GM12874 (cell line): ENCODE measurements around the gene DNAJB6.

Source experiments
- CTCF ChIP-seq: IDR thresholded peaks from 2 replicates; pipeline ENCODE4 v1.5.1; 2011; ENCODE audit warnings: low read depth, mild to moderate bottlenecking, control low read depth, low read length, moderate library complexity; ENCODE audit not compliant: insufficient read depth

The DNAJB6 gene

GRCh38 chr7:157297185-157297584 is 39.6 kb upstream of the DNAJB6 start:
- TF ChIP-seq CTCF = no peak

GRCh38 chr7:157299317-157299612 is 37.5 kb upstream of the DNAJB6 start:
- TF ChIP-seq CTCF = no peak

DNA sequence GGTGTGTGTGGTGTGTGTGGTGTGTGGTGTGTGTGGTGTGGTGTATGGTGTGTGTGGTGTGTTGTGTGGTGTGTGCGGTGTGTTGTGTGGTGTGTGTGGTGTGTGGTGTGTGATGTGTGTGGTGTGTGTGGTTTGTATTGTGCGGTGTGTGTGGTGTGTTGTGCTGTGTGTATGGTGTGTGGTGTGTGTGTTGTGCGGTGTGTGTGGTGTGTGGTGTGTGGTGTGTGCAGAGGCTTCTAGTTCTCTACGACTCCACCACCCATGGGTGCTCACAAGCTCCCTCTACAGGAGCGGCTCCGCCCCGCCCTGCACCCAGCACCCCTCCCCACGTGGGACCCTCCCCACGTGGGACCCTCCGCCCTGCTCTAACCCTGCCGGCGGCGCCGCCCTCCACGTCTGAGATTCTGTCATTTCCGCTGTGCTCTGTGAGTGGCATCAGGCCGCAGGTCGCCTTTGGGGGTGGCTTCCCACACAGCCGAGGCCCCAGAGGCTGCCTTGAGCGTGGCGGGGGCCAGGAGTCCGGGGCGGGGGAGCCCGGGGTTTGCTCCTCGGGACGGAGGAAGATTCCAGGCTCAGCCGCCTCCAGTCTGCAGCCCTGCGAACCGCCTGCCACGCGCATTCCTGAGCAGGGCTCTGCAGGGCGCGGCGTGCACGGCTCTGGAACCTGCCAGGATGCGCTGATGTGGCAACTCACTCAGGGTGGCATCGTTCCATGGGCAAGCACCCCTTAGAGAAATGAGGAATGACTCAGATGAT is 37.0 kb upstream of the DNAJB6 start:
- TF ChIP-seq CTCF = peak; percentile 43; the same call in 1 of the 2 replicates

- TF ChIP-seq CTCF = no peak
Measured at GRCh38 chr7:157300369-157300825, 36.4 kb upstream of the DNAJB6 start.

DNA sequence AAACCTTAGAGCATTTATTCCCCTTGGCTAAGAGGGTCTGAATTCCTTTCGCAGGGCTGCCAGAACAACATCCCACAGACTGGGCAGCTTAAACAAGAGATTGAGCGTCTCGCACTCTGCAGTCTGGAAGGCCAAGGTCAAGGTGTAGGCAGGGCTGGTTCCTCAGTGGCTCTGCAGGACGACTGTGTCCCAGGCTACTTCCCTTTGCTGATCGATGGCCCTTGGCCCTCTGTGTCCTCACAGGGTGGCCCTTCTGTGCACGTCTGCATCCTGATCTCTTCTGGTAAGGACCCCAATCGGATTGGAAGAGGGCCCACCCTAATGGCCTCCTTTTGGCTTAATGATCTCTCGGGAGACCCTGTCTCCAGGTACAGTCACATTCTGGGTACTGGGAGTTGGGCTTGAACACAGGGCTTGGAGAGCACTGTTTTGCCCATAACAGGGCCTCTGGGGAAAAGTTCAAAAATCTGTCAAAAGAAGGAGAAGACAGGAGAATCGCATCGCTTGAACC is 35.1 kb upstream of the DNAJB6 start:
- TF ChIP-seq CTCF = no peak

GRCh38 chr7:157306846-157307838 is 29.7 kb upstream of the DNAJB6 start:
- no peak for TF ChIP-seq CTCF

DNA sequence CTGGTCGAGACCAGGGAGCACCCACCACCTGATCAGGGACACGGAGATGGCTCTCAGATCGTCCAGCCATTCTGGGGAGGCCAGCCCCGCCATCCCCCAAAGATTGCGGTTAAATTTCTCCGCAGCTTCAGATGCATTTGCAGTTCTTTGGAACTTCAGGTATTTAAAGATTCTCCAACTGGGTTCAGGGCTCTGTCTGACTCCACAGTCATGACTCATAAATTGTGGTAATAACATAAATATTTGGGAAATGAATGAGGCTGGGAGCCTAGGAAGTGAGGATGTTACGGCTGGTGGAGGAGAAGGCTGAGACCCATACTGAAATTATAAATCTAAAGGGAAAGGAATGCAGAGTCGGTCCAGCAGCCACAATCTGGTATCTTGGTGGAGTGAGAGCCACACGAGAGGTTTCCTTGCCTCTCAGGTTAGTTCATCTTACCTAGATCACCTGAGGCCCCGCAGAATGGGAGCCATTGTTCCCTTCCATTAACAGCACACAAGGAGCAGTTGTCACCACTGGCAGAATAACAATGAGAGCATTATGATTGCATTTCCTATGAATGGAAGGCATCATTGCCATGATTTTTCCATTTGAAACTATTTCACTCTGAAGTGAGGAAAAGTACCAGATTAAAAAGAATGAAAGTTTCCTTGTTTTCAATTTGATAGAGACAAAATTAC is 26.7 kb upstream of the DNAJB6 start:
- TF ChIP-seq CTCF = no peak
